HG03108 (cell line): ENCODE results near the gene WWC1.
"Not testable (repeated sequence)": the region's sequence is repeated elsewhere in the genome, so short reads cannot be mapped to it uniquely, and the experiment has no call there.

Experiments used
- ATAC-seq: cut with Tn5 transposase; IDR thresholded peaks from one replicate; pipeline ENCODE4 v1.9.1; 2021; ENCODE audit warnings: moderate library complexity; ENCODE audit not compliant: unreplicated experiment

The WWC1 gene

DNA sequence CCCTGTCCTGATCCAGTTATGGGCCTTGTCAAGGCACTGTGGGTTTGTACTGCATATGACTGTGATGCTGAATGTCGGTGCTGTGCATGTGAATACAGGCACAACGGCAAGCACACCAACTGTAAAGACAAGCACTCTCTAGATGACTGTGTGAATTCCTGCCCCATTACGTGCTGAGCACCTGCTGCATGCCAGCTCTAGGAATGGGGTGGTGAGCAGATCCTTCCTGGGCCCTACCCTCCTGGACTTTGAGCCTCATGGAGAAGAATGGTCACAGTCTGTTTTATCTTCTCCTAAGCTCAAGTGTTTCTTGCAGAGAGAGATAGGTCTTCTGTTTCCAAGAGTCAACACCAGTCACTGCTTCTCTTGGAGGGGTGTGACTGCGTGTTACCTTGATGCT, 138.9 kb downstream of the WWC1 start:
- no peak for ATAC-seq

GRCh38 chr5:168432903-168433302, 141.5 kb downstream of the WWC1 start:
- ATAC-seq, result no peak

DNA sequence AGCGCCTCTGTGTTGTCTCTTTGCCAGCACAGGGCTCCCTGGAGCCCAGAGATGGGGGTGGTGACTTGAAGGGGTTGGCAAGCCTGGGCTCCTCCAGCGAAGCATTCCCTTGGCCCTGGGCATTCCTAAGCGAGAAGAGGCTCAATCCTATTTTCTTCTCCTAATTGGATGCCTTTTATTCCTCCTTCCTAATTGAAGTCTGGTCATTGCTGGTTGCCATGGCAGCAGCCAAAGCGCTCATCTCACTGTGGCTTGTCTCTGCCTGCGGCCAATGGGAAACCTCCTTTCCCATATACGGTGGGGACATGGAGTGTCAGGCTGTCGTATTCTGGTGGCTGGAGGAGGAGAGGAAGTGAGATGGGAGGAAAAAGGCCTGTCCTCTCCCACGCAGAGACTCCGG, 142.6 kb downstream of the WWC1 start:
- no peak for ATAC-seq

DNA sequence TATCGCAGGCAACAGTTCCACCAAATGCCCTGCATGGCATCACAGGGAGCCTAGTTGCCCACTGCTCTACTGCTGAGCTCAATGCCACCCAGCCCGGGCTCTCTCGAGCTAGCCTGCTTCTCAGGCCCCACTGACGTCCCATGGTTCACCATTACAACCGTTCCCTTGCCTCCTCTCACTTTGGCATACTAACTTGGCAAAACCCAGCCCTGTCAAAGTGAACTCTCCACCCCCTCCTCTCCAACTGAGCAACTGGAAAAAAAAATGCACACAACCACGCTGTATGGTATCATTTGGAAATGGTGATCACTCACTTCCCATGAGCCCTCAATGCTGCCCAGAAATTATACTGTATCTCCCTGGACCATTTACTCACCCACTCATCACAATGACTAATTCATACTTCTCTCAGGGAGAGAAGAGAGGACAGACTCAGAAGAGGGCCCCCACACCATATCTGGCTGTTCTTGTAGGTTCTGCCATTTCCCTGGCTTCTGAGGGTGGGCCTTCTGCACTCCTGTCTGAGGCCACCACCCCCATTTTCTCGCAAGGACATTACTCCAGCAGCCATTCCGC, 143.4 kb downstream of the WWC1 start:
- no peak for ATAC-seq

DNA sequence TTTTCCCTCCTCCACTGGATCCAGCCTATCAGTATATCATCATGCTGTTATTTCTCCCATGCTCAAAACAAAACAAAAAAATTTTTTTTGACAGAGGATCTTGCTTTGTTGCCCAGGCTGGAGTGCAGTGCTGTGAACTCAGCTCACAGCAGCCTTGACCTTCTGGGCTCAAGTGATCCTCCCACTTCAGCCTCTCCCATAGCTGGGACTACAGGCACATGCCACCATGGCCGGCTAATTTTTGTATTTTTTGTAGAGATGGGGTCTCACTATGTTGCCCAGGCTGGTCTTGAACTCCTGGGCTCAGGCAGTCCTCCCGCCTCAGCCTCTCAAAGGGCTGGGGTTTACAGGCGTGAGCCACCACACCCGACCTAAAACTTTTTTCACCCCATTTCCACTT, 143.9 kb downstream of the WWC1 start:
- not testable (repeated sequence) for ATAC-seq

DNA sequence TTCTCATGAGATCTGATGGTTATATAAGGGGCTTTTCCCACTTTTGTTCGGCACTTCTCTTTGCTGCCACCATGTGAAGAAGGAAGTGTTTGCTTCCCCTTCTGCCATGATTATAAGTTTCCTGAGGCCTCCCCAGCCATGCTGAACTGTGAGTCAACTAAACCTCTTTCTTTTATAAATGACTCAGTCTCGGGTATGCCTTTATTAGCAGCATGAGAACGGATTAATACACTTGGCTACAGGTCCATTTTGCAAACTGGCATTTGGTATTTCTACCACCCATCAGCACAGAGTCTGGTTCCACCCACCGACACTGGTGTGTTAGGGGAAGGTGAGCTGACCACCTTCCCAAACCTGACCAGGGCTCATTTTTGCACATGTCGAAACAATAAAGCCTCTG, 146.9 kb downstream of the WWC1 start:
- no peak for ATAC-seq

GRCh38 chr5:168443533-168443932, 152.1 kb downstream of the WWC1 start:
- ATAC-seq, result no peak

DNA sequence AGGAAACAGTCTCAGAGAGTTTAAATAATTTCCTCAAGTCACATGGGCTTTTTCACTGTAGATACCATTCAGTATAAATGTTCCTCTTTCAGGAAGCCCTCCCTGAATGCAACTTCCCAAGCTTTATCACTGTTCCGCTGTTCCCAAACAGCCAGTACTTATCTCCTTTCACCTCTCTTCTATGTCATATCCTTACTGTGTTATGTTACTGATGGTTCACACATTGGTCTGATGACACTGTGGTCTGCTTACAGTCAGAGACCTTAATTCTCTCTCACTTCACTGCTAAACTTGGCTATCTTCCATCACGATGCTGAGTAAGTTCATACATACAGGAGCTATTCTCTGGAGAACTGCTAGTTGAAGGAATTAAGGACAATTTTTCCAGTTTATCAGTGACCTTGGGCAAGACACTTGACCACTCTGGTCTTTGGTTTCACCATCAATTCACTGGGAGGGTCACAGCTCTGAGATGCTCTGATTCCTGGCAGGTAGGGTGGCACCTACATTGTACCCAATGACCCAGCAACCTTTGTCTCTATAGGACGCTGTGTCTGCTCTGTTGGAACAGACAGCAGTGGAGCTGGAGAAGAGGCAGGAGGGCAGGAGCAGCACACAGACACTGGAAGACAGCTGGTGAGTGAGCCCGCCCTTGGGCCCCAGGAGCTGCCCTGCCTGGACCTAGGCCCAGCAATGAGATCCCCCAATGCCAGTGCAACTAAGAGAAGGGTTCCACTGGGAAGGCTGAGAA, 152.7 kb downstream of the WWC1 start:
- ATAC-seq, result no peak

- no peak for ATAC-seq
Observed at GRCh38 chr5:168446983-168447619, 155.7 kb downstream of the WWC1 start.

GRCh38 chr5:168447808-168448207, 156.4 kb downstream of the WWC1 start:
- ATAC-seq, result no peak

GRCh38 chr5:168449166-168449565, 157.7 kb downstream of the WWC1 start:
- ATAC-seq, result no peak

DNA sequence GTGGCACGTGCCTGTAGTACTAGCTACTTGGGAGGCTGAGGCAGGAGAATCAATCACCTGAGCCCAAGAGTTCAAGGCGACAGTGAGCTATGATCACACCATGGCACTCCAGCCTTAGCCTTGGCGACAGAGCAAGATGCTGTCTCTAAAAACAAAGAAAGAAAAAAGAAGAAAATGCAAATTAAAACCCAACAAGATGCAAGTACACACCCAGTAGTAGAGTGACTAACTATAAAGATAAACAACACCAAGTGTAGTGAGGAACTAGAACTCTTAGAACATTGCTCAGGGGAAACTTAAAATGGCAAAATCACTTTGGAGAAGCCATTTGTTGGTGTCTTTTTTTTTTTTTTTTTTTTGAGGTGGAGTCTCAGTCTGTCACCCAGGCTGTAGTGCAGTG, 160.1 kb downstream of the WWC1 start:
- ATAC-seq, result no peak

DNA sequence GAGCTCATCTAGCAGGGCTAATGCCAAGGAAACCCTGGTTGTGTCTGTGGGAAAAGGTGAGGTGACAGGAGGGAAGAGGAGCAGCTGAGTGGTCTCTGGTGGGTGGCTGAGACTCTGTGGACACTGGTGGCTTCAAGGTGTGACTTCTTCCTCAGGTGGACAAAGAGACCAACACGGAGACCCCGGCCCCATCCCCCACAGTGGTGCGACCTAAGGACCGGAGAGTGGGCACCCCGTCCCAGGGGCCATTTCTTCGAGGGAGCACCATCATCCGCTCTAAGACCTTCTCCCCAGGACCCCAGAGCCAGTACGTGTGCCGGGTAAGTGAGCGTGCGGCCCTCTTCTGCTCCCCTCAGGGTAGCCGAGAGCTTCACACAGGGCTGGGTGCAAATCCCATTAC, 163.8 kb downstream of the WWC1 start:
- no peak for ATAC-seq

GRCh38 chr5:168457542-168457941, 166.1 kb downstream of the WWC1 start:
- ATAC-seq, result no peak

- no peak for ATAC-seq
Observed at GRCh38 chr5:168460606-168461005, 169.2 kb downstream of the WWC1 start.

- no peak for ATAC-seq
Observed at GRCh38 chr5:168463081-168463480, 171.6 kb downstream of the WWC1 start.

GRCh38 chr5:168464214-168464613, 172.8 kb downstream of the WWC1 start:
- peak; percentile 60 for ATAC-seq

- ATAC-seq, result no peak
Observed at GRCh38 chr5:168464641-168465040, 173.2 kb downstream of the WWC1 start.

DNA sequence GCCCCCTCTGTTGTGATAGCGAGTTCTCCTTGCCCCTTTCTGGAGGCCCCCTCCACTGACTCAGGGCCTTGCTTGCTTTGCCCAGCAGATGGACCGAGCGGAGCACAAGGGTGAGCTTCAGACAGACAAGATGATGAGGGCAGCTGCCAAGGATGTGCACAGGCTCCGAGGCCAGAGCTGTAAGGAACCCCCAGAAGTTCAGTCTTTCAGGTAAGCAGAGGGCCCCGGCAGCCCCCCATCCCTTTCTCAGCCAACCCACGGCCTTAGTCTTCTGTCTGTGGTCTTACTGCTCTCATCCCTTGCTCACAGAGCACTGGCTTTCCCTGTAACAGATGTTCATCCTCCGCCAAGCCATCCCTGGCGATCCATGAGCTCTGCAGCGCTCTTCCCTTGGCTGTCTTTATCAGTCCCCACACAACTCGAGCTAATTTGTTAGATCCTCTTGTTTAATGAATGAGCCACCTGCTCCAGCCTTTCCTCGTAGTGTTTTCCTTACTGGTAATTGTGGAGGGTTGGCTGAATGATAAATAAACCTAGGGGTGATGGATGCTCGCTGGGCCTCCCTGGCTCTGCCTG, 176.4 kb downstream of the WWC1 start:
- ATAC-seq, result no peak

DNA sequence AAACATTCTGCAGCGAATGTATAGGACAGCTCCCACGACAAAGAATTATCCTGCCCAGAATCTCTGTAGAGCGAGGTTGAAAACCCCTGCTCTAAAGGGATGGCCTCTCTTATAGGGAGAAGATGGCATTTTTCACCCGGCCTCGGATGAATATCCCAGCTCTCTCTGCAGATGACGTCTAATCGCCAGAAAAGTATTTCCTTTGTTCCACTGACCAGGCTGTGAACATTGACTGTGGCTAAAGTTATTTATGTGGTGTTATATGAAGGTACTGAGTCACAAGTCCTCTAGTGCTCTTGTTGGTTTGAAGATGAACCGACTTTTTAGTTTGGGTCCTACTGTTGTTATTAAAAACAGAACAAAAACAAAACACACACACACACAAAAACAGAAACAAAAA, 177.4 kb downstream of the WWC1 start:
- no peak for ATAC-seq

DNA sequence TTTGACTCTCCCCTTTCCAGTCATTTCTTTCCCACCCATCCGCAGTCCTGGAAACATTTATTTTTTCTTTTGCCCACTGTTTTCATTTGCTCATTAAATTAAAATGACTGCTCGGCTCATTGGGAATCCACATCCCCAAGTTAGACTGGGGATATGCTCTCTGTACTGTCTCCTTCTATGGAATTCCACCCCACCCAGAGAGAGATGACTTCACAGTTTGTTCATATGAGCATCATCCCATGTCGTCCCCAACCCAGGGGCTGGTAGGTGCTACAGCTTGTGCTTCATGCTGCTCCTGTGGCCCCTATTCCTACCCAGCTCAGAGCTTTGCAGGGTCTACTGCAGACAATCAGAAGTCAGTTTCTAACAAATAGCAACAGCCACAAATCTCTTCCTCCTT, 178.4 kb downstream of the WWC1 start:
- ATAC-seq, result no peak

- ATAC-seq, result no peak
Observed at GRCh38 chr5:168471785-168472184, 180.3 kb downstream of the WWC1 start.
